Measurements from ENCODE around the gene IGF2R. TPM values are rescaled to one million over a fixed set of nuclear protein-coding genes. Genes with fewer than 3 reads are reported as not detected.

IGF2R gene
- total RNA-seq, 1 donor from 2014 or later, result 161 TPM

DNA sequence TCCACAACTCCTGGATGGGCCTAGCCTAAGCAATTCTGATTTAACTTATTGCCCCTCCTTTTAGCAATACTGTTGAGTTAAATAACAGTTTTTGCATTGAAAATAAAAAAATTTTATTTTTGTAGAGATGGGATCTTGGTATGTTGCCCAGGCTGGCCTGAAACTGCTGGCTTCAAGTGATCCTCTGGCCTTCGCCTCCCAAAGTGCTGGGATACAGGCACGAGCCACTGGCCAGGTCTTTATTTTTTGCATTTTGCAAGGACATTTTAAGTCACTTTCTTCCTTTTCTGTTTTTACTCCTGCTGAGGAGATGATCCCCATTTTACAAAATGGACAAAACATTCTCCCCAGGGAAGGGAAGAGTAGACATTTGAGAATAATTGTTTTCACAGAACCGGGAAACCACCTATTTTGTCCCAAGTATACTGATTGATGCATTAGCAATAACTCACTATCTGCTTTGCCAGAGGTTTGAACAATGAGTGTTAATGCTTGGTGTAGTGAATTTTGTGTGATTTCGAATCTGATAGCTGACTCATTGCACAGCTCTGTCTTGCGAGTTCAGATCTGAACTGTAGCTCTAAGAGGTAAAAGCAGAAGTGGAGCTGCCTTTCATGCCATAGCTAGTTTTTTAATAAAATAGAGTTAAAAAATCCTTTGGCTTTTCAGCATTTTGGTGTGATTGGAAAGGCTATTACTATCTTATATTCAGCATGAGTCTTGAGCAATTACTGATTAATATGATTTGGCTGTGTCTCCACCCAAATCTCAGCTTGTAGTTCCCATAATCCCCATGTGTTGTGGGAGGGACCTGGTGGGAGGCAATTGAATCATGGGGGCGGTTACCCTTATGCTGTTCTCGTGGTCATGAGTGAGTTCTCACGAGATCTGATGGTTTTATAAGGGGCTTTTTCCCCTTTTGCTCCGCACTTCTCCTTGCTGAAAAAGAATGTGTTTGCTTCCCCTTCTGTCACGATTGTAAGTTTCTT, 20.9 kb downstream of the IGF2R start:
- H3K9ac ChIP-seq (ENCODE audit: low read depth in 1 of 3, low read length in 3 of 3), result no peak overlapping the region
- no peak overlapping the region for H3K4me3 ChIP-seq (ENCODE audit: low read length in 3 of 3)
- H3K36me3 ChIP-seq (ENCODE audit: control insufficient read depth in 3 of 3, insufficient read depth in 3 of 3, low read length in 3 of 3), result peaks cover 0 to 7% (median 4%) of the 10 kb centered on the region in 3 donors
- H3K27me3 ChIP-seq (ENCODE audit: control insufficient read depth in 3 of 3, insufficient read depth in 3 of 3, low read length in 3 of 3), result no peaks in the 10 kb centered on the region
- no peaks in the 10 kb centered on the region for H3K9me3 ChIP-seq (ENCODE audit: control insufficient read depth in 3 of 3, low read length in 3 of 3)
- H3K4me1 ChIP-seq (ENCODE audit: control insufficient read depth in 3 of 3, insufficient read depth in 3 of 3, low read length in 3 of 3), result peaks cover 21 to 36% (median 28%) of the 10 kb centered on the region in 3 donors
- H3K27ac ChIP-seq (ENCODE audit: low read depth, low read length), result no peak overlapping the region

DNA sequence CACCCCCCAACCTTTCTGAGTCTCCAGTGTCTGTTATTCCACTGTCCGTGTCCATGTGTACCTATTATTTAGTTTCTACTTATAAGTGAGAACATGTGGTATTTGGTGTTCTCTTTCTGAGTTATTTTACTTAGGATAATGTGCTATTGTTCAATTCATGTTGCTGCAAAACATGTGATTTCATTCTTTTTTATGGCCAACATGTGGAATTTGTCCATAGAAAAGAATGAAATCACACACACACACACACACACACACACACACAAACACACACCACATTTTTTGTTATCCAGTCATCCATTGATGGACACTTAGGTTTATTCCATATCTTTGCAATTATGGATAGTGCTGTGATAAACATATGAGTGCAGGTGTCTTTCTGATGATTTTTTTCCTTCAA, 23.5 kb downstream of the IGF2R start:
- no peaks in the 10 kb centered on the region for H3K27me3 ChIP-seq (ENCODE audit: control insufficient read depth in 3 of 3, insufficient read depth in 3 of 3, low read length in 3 of 3)
- no peaks in the 10 kb centered on the region for H3K9me3 ChIP-seq (ENCODE audit: control insufficient read depth in 3 of 3, low read length in 3 of 3)
- H3K36me3 ChIP-seq (ENCODE audit: control insufficient read depth in 3 of 3, insufficient read depth in 3 of 3, low read length in 3 of 3), result peaks cover 0 to 7% (median 4%) of the 10 kb centered on the region in 3 donors
- peaks cover 29 to 41% (median 35%) of the 10 kb centered on the region in 3 donors for H3K4me1 ChIP-seq (ENCODE audit: control insufficient read depth in 3 of 3, insufficient read depth in 3 of 3, low read length in 3 of 3)
- H3K27ac ChIP-seq (ENCODE audit: low read depth, low read length), result no peak overlapping the region
- no peak overlapping the region for H3K9ac ChIP-seq (ENCODE audit: low read depth in 1 of 3, low read length in 3 of 3)
- no peak overlapping the region for H3K4me3 ChIP-seq (ENCODE audit: low read length in 3 of 3)

DNA sequence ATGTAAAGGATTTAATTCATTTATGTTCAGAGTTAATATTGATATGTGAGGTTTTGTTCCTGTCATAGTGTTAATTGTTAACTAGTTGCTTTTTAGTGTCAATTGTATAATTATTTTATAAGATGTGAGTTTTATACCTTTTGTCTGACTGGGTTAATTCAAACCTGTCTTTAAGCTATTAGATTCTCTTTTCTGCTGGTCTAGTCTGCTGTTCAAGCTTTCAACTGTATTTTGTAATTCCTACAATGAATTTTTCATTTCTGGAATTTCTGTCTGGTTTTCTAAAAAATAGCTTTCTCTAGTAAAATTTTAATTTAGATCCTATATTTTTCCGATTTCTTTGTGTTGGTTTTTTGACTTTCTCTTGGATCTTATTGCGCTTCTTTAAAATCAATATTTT, 26.5 kb downstream of the IGF2R start:
- peaks cover 15 to 22% (median 16%) of the 10 kb centered on the region in 3 donors for H3K4me1 ChIP-seq (ENCODE audit: control insufficient read depth in 3 of 3, insufficient read depth in 3 of 3, low read length in 3 of 3)
- no peaks in the 10 kb centered on the region for H3K27me3 ChIP-seq (ENCODE audit: control insufficient read depth in 3 of 3, insufficient read depth in 3 of 3, low read length in 3 of 3)
- no peak overlapping the region for H3K27ac ChIP-seq (ENCODE audit: low read depth, low read length)
- H3K36me3 ChIP-seq (ENCODE audit: control insufficient read depth in 3 of 3, insufficient read depth in 3 of 3, low read length in 3 of 3), result peaks cover 4 to 11% (median 5%) of the 10 kb centered on the region in 3 donors
- H3K4me3 ChIP-seq (ENCODE audit: low read length in 3 of 3), result no peak overlapping the region
- no peak overlapping the region for H3K9ac ChIP-seq (ENCODE audit: low read depth in 1 of 3, low read length in 3 of 3)
- no peaks in the 10 kb centered on the region for H3K9me3 ChIP-seq (ENCODE audit: control insufficient read depth in 3 of 3, low read length in 3 of 3)

DNA sequence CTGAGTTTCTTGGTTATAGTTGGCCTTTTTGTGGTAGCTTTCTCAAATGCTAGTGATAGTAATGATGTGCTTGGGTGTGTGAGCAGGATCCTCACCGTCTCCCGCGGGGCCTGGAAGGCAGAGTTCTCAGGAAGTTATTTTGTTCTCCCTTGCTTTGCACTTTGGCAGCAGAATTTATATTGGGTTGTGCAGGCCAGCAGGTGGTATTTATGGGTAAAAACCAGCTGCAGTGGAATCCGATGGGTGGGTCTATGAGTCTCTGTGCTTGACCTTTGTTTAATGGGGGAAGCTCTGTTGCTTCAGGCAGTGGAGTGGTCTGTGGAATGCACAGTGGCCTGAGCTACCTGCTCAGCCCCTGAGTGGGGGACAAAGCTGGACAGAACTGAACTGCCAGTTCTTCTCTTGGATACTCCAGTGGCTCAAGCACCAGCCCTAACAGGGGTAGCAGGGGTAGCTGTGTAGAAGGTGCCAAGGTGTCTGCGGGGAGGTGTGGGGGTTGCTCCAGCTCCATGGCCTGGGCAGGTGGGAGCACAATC, 27.3 kb downstream of the IGF2R start:
- Histone ChIP-seq H3K36me3 (ENCODE audit: control insufficient read depth in 3 of 3, insufficient read depth in 3 of 3, low read length in 3 of 3) (peaks cover 4 to 11% (median 5%) of the 10 kb centered on the region in 3 donors), H3K27ac (ENCODE audit: low read depth, low read length) (no peak overlapping the region), H3K9me3 (ENCODE audit: control insufficient read depth in 3 of 3, low read length in 3 of 3) (no peaks in the 10 kb centered on the region), H3K9ac (ENCODE audit: low read depth in 1 of 3, low read length in 3 of 3) (no peak overlapping the region), H3K4me1 (ENCODE audit: control insufficient read depth in 3 of 3, insufficient read depth in 3 of 3, low read length in 3 of 3) (peaks cover 15 to 22% (median 16%) of the 10 kb centered on the region in 3 donors), H3K4me3 (ENCODE audit: low read length in 3 of 3) (no peak overlapping the region), H3K27me3 (ENCODE audit: control insufficient read depth in 3 of 3, insufficient read depth in 3 of 3, low read length in 3 of 3) (no peaks in the 10 kb centered on the region)

DNA sequence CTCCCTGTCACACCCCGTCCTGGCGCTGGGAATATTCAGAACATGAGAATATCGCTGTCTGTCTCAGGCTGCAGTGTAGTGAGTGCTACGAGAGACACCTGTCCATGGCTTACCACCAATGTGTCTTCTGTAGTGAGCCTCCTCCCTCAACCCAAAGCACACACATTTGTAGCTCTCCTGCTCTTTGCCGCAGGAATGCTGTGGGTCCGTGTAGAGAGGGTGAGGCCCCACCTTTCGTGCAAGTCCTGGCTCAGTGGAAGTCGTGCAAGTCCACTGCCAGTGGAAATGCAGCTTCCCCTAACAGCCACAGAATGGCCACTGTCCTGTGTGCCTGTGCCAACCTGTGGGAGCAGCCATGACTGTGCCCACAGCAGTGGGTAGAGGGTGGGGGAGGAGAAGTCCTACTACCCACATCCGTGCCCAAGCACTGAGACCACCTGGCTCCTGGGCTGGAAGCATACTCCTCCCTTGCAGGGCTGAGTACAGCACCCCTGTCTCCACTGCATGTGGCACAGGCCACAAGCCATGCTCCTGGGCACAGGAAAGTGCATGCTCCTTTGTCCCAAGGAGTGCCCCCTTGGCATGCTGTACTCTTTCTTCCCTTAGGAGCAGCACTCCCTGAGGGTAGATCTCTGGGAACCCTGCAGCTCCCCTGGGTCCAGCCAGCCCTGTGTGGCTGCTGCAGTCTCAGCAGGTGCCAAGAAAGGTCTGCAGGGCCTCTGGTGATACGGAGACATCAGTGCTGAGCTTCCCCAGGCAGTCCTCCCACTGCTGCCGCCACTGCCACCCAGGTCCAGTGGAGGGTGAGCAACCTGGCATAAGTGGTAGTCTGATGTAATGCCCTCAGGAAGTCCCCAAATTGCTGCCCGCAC, 28.0 kb downstream of the IGF2R start:
- Histone ChIP-seq H3K9me3 (ENCODE audit: control insufficient read depth in 3 of 3, low read length in 3 of 3) (no peaks in the 10 kb centered on the region), H3K27ac (ENCODE audit: low read depth, low read length) (no peak overlapping the region), H3K9ac (ENCODE audit: low read depth in 1 of 3, low read length in 3 of 3) (no peak overlapping the region), H3K27me3 (ENCODE audit: control insufficient read depth in 3 of 3, insufficient read depth in 3 of 3, low read length in 3 of 3) (no peaks in the 10 kb centered on the region), H3K4me3 (ENCODE audit: low read length in 3 of 3) (no peak overlapping the region), H3K36me3 (ENCODE audit: control insufficient read depth in 3 of 3, insufficient read depth in 3 of 3, low read length in 3 of 3) (peaks cover 2 to 5% (median 5%) of the 10 kb centered on the region in 3 donors), H3K4me1 (ENCODE audit: control insufficient read depth in 3 of 3, insufficient read depth in 3 of 3, low read length in 3 of 3) (peaks cover 15 to 22% (median 16%) of the 10 kb centered on the region in 3 donors)

DNA sequence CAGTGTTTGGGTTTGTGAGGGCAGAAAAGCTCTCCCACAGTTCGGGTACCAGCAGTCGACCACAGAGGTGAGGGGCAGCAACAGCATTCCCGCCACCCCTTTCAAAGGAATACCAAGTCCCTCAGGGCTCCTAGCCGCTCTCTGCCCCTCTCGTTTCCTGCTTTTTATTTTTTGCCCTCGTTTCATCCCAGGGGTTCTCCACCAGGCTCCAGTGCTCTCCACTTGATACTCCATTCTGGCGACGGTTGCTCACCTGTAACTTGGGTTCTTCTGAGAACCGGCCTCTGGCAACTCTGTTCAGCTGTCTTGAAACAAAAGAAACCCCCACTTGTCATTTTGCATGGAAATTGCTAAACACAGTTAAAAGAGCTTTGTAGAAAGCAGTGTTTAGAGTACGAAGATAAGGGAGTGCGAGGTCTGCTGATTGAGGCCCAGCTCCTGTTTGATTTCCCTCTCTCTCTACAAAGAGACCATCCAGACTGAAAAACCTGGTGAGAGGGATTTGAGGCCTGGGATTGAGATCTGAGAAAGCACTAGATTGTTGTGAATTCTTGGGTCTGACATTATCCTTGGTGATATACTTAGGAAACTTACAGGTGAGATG, 28.7 kb downstream of the IGF2R start:
- H3K27me3 ChIP-seq (ENCODE audit: control insufficient read depth in 3 of 3, insufficient read depth in 3 of 3, low read length in 3 of 3), result no peaks in the 10 kb centered on the region
- H3K4me3 ChIP-seq (ENCODE audit: low read length in 3 of 3), result no peak overlapping the region
- H3K27ac ChIP-seq (ENCODE audit: low read depth, low read length), result no peak overlapping the region
- no peak overlapping the region for H3K9ac ChIP-seq (ENCODE audit: low read depth in 1 of 3, low read length in 3 of 3)
- peaks cover 15 to 22% (median 16%) of the 10 kb centered on the region in 3 donors for H3K4me1 ChIP-seq (ENCODE audit: control insufficient read depth in 3 of 3, insufficient read depth in 3 of 3, low read length in 3 of 3)
- no peaks in the 10 kb centered on the region for H3K9me3 ChIP-seq (ENCODE audit: control insufficient read depth in 3 of 3, low read length in 3 of 3)
- peaks cover 0 to 5% (median 3%) of the 10 kb centered on the region in 3 donors for H3K36me3 ChIP-seq (ENCODE audit: control insufficient read depth in 3 of 3, insufficient read depth in 3 of 3, low read length in 3 of 3)

DNA sequence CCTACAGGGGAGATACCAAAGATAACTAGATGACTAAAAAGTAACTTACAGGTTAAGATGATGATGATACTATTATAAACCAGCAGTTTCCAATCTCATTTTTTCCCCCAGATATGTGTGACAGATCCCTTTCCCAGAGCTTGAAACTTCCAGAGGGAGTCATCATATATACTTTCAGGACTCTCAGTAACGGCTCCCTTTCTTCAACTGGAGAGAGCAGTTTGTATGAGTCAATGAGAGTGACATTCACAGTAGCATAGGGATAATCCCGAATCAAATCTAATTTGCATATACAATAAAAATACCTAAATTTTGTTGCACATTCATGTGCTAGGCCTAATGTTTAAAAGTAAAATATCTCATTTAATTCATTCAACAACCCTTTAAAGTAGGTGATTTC, 29.7 kb downstream of the IGF2R start:
- H3K36me3 ChIP-seq (ENCODE audit: control insufficient read depth in 3 of 3, insufficient read depth in 3 of 3, low read length in 3 of 3), result peaks cover 0 to 5% (median 3%) of the 10 kb centered on the region in 3 donors
- peaks cover 15 to 16% (median 15%) of the 10 kb centered on the region in 3 donors for H3K4me1 ChIP-seq (ENCODE audit: control insufficient read depth in 3 of 3, insufficient read depth in 3 of 3, low read length in 3 of 3)
- H3K27me3 ChIP-seq (ENCODE audit: control insufficient read depth in 3 of 3, insufficient read depth in 3 of 3, low read length in 3 of 3), result no peaks in the 10 kb centered on the region
- H3K27ac ChIP-seq (ENCODE audit: low read depth, low read length), result no peak overlapping the region
- no peak overlapping the region for H3K9ac ChIP-seq (ENCODE audit: low read depth in 1 of 3, low read length in 3 of 3)
- no peak overlapping the region for H3K4me3 ChIP-seq (ENCODE audit: low read length in 3 of 3)
- no peaks in the 10 kb centered on the region for H3K9me3 ChIP-seq (ENCODE audit: control insufficient read depth in 3 of 3, low read length in 3 of 3)

DNA sequence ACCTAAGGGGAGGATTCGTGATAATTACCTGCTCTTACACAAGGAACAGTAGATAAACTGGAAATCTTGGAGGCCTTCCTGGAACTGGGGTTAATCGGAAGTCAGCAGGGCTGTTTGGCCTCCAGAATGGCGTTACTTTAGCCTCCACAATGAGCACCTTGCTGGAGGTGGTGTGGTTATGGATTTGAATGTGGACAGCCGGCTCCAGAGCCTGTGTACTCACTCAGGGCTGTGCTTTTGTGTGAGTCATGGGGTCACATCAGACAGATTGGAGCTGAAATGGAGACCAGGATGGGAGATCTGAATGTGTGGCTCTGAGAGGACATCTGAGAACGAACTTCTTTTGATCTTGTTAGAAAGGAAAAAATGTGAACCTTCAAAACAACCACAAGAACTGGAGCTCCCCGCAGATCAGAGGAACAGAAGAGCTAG, 30.4 kb downstream of the IGF2R start:
- peaks cover 0 to 5% (median 3%) of the 10 kb centered on the region in 3 donors for H3K36me3 ChIP-seq (ENCODE audit: control insufficient read depth in 3 of 3, insufficient read depth in 3 of 3, low read length in 3 of 3)
- H3K4me3 ChIP-seq (ENCODE audit: low read length in 3 of 3), result no peak overlapping the region
- H3K9ac ChIP-seq (ENCODE audit: low read depth in 1 of 3, low read length in 3 of 3), result no peak overlapping the region
- peaks cover 19 to 21% (median 21%) of the 10 kb centered on the region in 3 donors for H3K4me1 ChIP-seq (ENCODE audit: control insufficient read depth in 3 of 3, insufficient read depth in 3 of 3, low read length in 3 of 3)
- no peaks in the 10 kb centered on the region for H3K9me3 ChIP-seq (ENCODE audit: control insufficient read depth in 3 of 3, low read length in 3 of 3)
- H3K27me3 ChIP-seq (ENCODE audit: control insufficient read depth in 3 of 3, insufficient read depth in 3 of 3, low read length in 3 of 3), result no peaks in the 10 kb centered on the region
- H3K27ac ChIP-seq (ENCODE audit: low read depth, low read length), result no peak overlapping the region

DNA sequence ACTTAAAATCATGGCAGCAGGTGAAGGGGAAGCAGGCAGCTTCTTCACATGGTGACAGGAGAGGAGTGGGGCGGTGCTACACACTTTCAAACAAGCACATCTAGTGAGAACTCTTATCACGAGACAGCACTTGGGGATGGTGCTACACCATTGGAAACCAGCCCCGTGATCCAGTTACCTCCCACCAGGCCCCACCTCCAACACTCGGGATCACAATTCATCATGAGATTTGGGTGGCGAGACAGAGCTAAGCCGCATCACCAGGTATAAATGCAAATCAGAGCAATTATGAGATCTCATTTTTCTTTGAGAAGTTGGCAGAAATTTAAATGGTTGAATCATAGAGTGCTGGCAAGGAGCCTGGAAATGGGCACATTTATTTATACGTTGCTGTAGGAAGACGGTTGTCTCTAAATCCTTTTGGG, 31.4 kb downstream of the IGF2R start:
- no peaks in the 10 kb centered on the region for H3K9me3 ChIP-seq (ENCODE audit: control insufficient read depth in 3 of 3, low read length in 3 of 3)
- no peak overlapping the region for H3K4me3 ChIP-seq (ENCODE audit: low read length in 3 of 3)
- no peak overlapping the region for H3K9ac ChIP-seq (ENCODE audit: low read depth in 1 of 3, low read length in 3 of 3)
- H3K27me3 ChIP-seq (ENCODE audit: control insufficient read depth in 3 of 3, insufficient read depth in 3 of 3, low read length in 3 of 3), result no peaks in the 10 kb centered on the region
- H3K4me1 ChIP-seq (ENCODE audit: control insufficient read depth in 3 of 3, insufficient read depth in 3 of 3, low read length in 3 of 3), result peaks cover 20 to 22% (median 22%) of the 10 kb centered on the region in 3 donors
- H3K27ac ChIP-seq (ENCODE audit: low read depth, low read length), result no peak overlapping the region
- peaks cover 0 to 5% (median 3%) of the 10 kb centered on the region in 3 donors for H3K36me3 ChIP-seq (ENCODE audit: control insufficient read depth in 3 of 3, insufficient read depth in 3 of 3, low read length in 3 of 3)
